NT2/D1 (cell line): ENCODE results near the gene AMBN.
A peak's percentile ranks its signal among the peaks of the same experiment; 100 is the strongest.

ENCODE experiments used
- DNase-seq: peaks from one replicate; pipeline ENCODE4 v3.0.0-alpha.2; 2011; ENCODE audit warnings: low read depth, low spot score
- H3K27me3 ChIP-seq: 2 replicates; pipeline ENCODE4 v1.6.0; 2011; ENCODE audit warnings: mild to moderate bottlenecking; ENCODE audit not compliant: insufficient read length, insufficient read depth
- H3K36me3 ChIP-seq: 2 replicates; pipeline ENCODE4 v1.6.1; 2011; ENCODE audit warnings: mild to moderate bottlenecking, low read length, mixed read lengths; ENCODE audit not compliant: insufficient read depth, insufficient read length
- H3K4me1 ChIP-seq: 2 replicates; pipeline ENCODE4 v1.5.1; 2011; ENCODE audit not compliant: insufficient read depth, insufficient read length
- H3K4me3 ChIP-seq: 2 replicates; pipeline ENCODE4 v1.5.1; 2011; ENCODE audit warnings: low read depth; ENCODE audit not compliant: insufficient read length
- H3K9ac ChIP-seq: 2 replicates; pipeline ENCODE4 v1.6.0; 2011; ENCODE audit warnings: low read depth; ENCODE audit not compliant: insufficient read length
- H3K9me3 ChIP-seq: 2 replicates; pipeline ENCODE4 v1.5.1; 2011; ENCODE audit warnings: mild to moderate bottlenecking, low read length; ENCODE audit not compliant: insufficient read depth
- SUZ12 ChIP-seq: IDR thresholded peaks from 2 replicates; pipeline ENCODE4 v1.6.1; 2011; ENCODE audit not compliant: insufficient read length, insufficient read depth; ENCODE audit errors: extremely low read depth
- YY1 ChIP-seq: IDR thresholded peaks from 2 replicates; pipeline ENCODE4 v1.6.1; 2011; ENCODE audit not compliant: insufficient read length, insufficient read depth
- ZNF274 ChIP-seq: IDR thresholded peaks from 2 replicates; pipeline ENCODE4 v1.6.1; 2011; ENCODE audit warnings: mild to moderate bottlenecking, low read depth, low read length

Gene AMBN

GRCh38 chr4:70589785-70590184, 2.3 kb upstream of the AMBN start:
- no peak for DNase-seq
- Histone ChIP-seq H3K4me1 (no peaks in the 10 kb centered on the region), H3K9ac (no peak overlapping the region), H3K4me3 (no peak overlapping the region), H3K9me3 (no peaks in the 10 kb centered on the region), H3K27me3 (no peaks in the 10 kb centered on the region), H3K36me3 (no peaks in the 10 kb centered on the region)
- TF ChIP-seq SUZ12 (no peak), ZNF274 (no peak), YY1 (no peak)

GRCh38 chr4:70594196-70594595, 2.1 kb downstream of the AMBN start:
- Histone ChIP-seq H3K4me3 (no peak overlapping the region), H3K9ac (no peak overlapping the region), H3K27me3 (no peaks in the 10 kb centered on the region), H3K36me3 (no peaks in the 10 kb centered on the region), H3K9me3 (no peaks in the 10 kb centered on the region), H3K4me1 (no peaks in the 10 kb centered on the region)
- no peak for DNase-seq
- no peak for TF ChIP-seq ZNF274
- TF ChIP-seq SUZ12, result no peak
- TF ChIP-seq YY1, result no peak

DNA sequence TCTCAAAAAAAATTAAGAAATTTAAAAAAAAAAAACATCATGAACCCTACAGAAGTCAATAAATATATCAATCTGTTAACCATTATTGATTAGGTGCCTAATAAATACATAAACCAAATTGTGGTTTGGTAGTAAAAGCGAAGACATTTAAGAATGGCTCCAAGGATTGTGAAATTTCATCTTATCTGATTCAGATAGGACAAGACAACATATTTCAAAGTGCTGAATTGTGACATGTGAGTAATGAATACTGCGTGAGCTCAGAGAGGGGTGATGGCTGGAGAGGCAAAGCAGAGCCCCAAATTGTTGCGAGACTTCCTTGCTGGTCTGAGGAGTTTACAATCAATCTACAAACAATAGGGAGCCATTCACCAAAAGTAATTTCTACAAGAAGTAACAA, 8.2 kb downstream of the AMBN start:
- Histone ChIP-seq H3K4me1 (no peaks in the 10 kb centered on the region), H3K36me3 (no peaks in the 10 kb centered on the region), H3K9ac (no peak overlapping the region), H3K27me3 (no peaks in the 10 kb centered on the region), H3K9me3 (no peaks in the 10 kb centered on the region), H3K4me3 (no peak overlapping the region)
- no peak for DNase-seq
- TF ChIP-seq ZNF274, result no peak
- no peak for TF ChIP-seq SUZ12

- H3K9ac ChIP-seq, result no peak overlapping the region
- no peaks in the 10 kb centered on the region for H3K9me3 ChIP-seq
- no peak overlapping the region for H3K4me3 ChIP-seq
- no peaks in the 10 kb centered on the region for H3K27me3 ChIP-seq
- DNase-seq, result no peak
- no peak for TF ChIP-seq YY1
- no peak for TF ChIP-seq ZNF274
- no peaks in the 10 kb centered on the region for H3K4me1 ChIP-seq
- H3K36me3 ChIP-seq, result no peaks in the 10 kb centered on the region
Observed at GRCh38 chr4:70600977-70601376, 8.9 kb downstream of the AMBN start.

- DNase-seq, result peak; percentile 58
- no peaks in the 10 kb centered on the region for H3K36me3 ChIP-seq
- H3K9me3 ChIP-seq, result no peaks in the 10 kb centered on the region
- TF ChIP-seq ZNF274 (no peak), SUZ12 (no peak), YY1 (no peak)
- no peaks in the 10 kb centered on the region for H3K27me3 ChIP-seq
- no peak overlapping the region for H3K9ac ChIP-seq
- no peaks in the 10 kb centered on the region for H3K4me1 ChIP-seq
- H3K4me3 ChIP-seq, result no peak overlapping the region
Observed at GRCh38 chr4:70601422-70602039, 9.5 kb downstream of the AMBN start.

DNA sequence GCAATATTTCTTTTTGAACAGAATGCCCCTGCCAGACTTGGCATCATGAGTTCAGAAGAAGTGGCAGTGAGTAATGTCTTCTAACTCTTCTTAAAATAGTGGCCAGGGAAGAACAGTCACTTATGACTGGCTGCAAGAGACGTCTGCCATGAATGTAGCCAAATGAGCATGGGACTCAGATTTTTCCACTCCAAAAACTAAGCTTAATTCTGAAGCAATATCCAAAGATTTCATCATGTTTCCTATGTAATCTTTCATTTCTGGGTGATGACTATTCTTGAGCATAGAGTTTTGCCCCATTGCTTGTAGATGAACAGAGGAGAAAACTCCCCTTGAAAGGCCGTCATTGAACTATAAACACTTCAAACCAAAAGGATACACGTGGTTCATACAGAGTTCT, 11.8 kb downstream of the AMBN start:
- Histone ChIP-seq H3K4me3 (no peak overlapping the region), H3K9ac (no peak overlapping the region), H3K36me3 (no peaks in the 10 kb centered on the region), H3K27me3 (no peaks in the 10 kb centered on the region), H3K9me3 (no peaks in the 10 kb centered on the region), H3K4me1 (no peaks in the 10 kb centered on the region)
- no peak for DNase-seq
- TF ChIP-seq SUZ12 (no peak), YY1 (no peak), ZNF274 (no peak)

GRCh38 chr4:70606459-70606858, 14.4 kb downstream of the AMBN start:
- DNase-seq, result no peak
- no peak overlapping the region for H3K4me3 ChIP-seq
- H3K4me1 ChIP-seq, result no peaks in the 10 kb centered on the region
- no peak overlapping the region for H3K9ac ChIP-seq
- TF ChIP-seq YY1 (no peak), SUZ12 (no peak), ZNF274 (no peak)
- H3K9me3 ChIP-seq, result no peaks in the 10 kb centered on the region
- H3K27me3 ChIP-seq, result no peaks in the 10 kb centered on the region
- no peaks in the 10 kb centered on the region for H3K36me3 ChIP-seq

GRCh38 chr4:70607334-70607853, 15.3 kb downstream of the AMBN start:
- Histone ChIP-seq H3K36me3 (no peaks in the 10 kb centered on the region), H3K4me1 (no peaks in the 10 kb centered on the region), H3K27me3 (no peaks in the 10 kb centered on the region), H3K9me3 (no peaks in the 10 kb centered on the region), H3K4me3 (no peak overlapping the region), H3K9ac (no peak overlapping the region)
- DNase-seq, result no peak
- TF ChIP-seq YY1 (no peak), SUZ12 (no peak), ZNF274 (no peak)
